Adrenal gland (tissue), 12 donors: Measurements from ENCODE around the gene RASSF4. TPM values are rescaled to one million over a fixed set of nuclear protein-coding genes. Genes with fewer than 3 reads are reported as not detected.

Experiments used
- DNase-seq, 7 donors: peaks; one replicate each; pipeline ENCODE4 v3.0.0-alpha.2; 2019 to 2020
- H3K27ac ChIP-seq, 5 donors: fragments of 200-600 bp; sonication (generic) in 4 of 5; 1 replicate in 3 of 5; 2 replicates in 2 of 5; pipeline versions ENCODE4 v1.5.1 to v1.8.0; 2016 to 2020; ENCODE audit warnings: mild to moderate bottlenecking in 1 of 5
- H3K27me3 ChIP-seq: fragments of 200-600 bp; 2 replicates; pipeline ENCODE4 v1.8.0; 2021
- H3K36me3 ChIP-seq, 2 donors: fragments of 200-600 bp; replicated peaks in 1 of 2; 1 replicate in 1 of 2; 2 replicates in 1 of 2; pipeline versions ENCODE4 v1.5.1 to v1.8.0; 2018 to 2022
- H3K4me1 ChIP-seq, 2 donors: fragments of 200-600 bp; replicated peaks in 1 of 2; 1 replicate in 1 of 2; 2 replicates in 1 of 2; pipeline versions ENCODE4 v1.5.1 to v1.8.0; 2018 to 2021
- H3K4me3 ChIP-seq, 4 donors: fragments of 200-600 bp; sonication (generic) in 3 of 4; one replicate each; pipeline ENCODE4 v1.5.1; 2016 to 2018
- H3K9me3 ChIP-seq, 3 donors: fragments of 200-600 bp; sonication (generic) in 1 of 3; replicated peaks in 1 of 3; 1 replicate in 2 of 3; 2 replicates in 1 of 3; pipeline versions ENCODE4 v1.5.1 to v1.8.0; 2016 to 2021
- CTCF ChIP-seq, 6 experiments: fragments of 450-650 bp in 4 of 6; fragments of 200-600 bp in 2 of 6; sonication (generic) in 1 of 6; IDR thresholded peaks; 1 replicate in 5 of 6; 2 replicates in 1 of 6; pipeline versions ENCODE4 v1.5.1 to v1.8.0; 2016 to 2021; ENCODE audit warnings: antibody characterized with exemption in 6 of 6, mild to moderate bottlenecking in 2 of 6, moderate library complexity in 1 of 6
- POLR2A ChIP-seq, 2 donors: fragments of 450-650 bp; IDR thresholded peaks; one replicate each; pipeline ENCODE4 v1.6.1; 2017; ENCODE audit warnings: antibody characterized with exemption in 2 of 2, mild to moderate bottlenecking in 2 of 2, moderate library complexity in 1 of 2
- WGBS, 4 donors: extraction: QIAGEN DNeasy Blood & Tissue Kit in 2 of 4; methylation state at CpG; one replicate each; pipeline versions ENCODE4 v1.1.5 to v1.1.7; 2013 to 2017; 5-methylcytosine and 5-hydroxymethylcytosine counted together
- intact Hi-C, 2 donors: fragments of 100-400 bp; cut with DNase I; formaldehyde crosslinking; loops; one replicate each; pipeline versions ENCODE4 v1.14.1 to v1.15.0; 2022 to 2023
- polyA plus RNA-seq, 3 donors: library from polyadenylated mRNA; stranded (reverse); fragments of 200-250 nt in 2 of 3; fragments of 350-450 nt in 1 of 3; fragmentation: Illumina TruSeq in 1 of 3; extraction: RNeasy Lipid Tissue Mini Kit (QIAGEN cat#74804) in 1 of 3; gene quantifications; one replicate each; pipeline ENCODE4 v1.2.3, GENCODE V29; 2013 to 2014
- total RNA-seq, 9 donors: library from RNA; depleted of rRNA in 4 of 9; stranded (reverse); fragments of >200 nt in 4 of 9; fragments of 120-200 nt in 1 of 9; fragmentation: NEBNext Ultra II Directional in 1 of 9; extraction: Animal tissue kit (Norgen Biotek cat#: 25700) in 1 of 9; gene quantifications; one replicate each; pipeline versions ENCODE4 v1.1.0 to v1.2.4, GENCODE V29; 2013 to 2023
- donor health status: healthy with polysubstance abuse.
- donor health status: Bipolar disorder and iron deficiency.
- donor health status: DM: yes; HTN: yes; CAD: no.
- donor health status: DM: no; HTN: no; CAD: no.
- donor health status: DM: no; HTN: no; CAD: no.
- donor health status: DM: yes; HTN: yes; CAD: no.

Gene RASSF4
- total and polyA plus RNA-seq, 12 donors, result 5.2 to 47.5 (median 25.0) TPM

GRCh38 chr10:44956717-44957706 is 2.6 kb upstream of the RASSF4 start:
- H3K4me3 ChIP-seq, result no peak overlapping the region
- peak overlapping the region in 1 of 5 donors; percentile 10 for H3K27ac ChIP-seq
- WGBS, 4 donors, result 93 to 97% (median 95%) methylated on average over 4 of the region's 4 CpGs

GRCh38 chr10:44958196-44958897 is 1.3 kb upstream of the RASSF4 start:
- H3K4me3 ChIP-seq, result peak overlapping the region in 2 of 4 donors; percentile 50 to 79
- DNase-seq, result peak in 5 of 7 donors; percentile 34 to 70 (median 63)
- no peak for TF ChIP-seq CTCF (IDR thresholded peaks at IDR 0.05)
- peak in 1 of 2 donors; percentile 40 for TF ChIP-seq POLR2A (IDR thresholded peaks at IDR 0.05)
- H3K27ac ChIP-seq, result peak overlapping the region in 4 of 5 donors; percentile 81 to 94 (median 92)
- H3K4me1 ChIP-seq, result peaks cover 20 to 26% of the 10 kb centered on the region in 2 donors
- intact Hi-C loops, result no loop called here
- peaks cover 0 to 5% of the 10 kb centered on the region in 2 donors for H3K36me3 ChIP-seq
- no peaks in the 10 kb centered on the region for H3K9me3 ChIP-seq
- no peaks in the 10 kb centered on the region for H3K27me3 ChIP-seq
- WGBS, 4 donors, result 27 to 41% (median 34%) methylated on average over 5 of the region's 5 CpGs

More at GRCh38 chr10:44956717-44957706, 2.6 kb upstream of the RASSF4 start:
- peaks cover 0 to 5% of the 10 kb centered on the region in 2 donors for H3K36me3 ChIP-seq
- intact Hi-C loops, result no loop called here
- H3K27me3 ChIP-seq, result no peaks in the 10 kb centered on the region
- H3K9me3 ChIP-seq, result no peaks in the 10 kb centered on the region
- TF ChIP-seq CTCF (IDR thresholded peaks at IDR 0.05), result no peak
- no peak for TF ChIP-seq POLR2A (IDR thresholded peaks at IDR 0.05)
- peak in 2 of 7 donors; percentile 4 to 35 for DNase-seq
- peaks cover 20 to 31% of the 10 kb centered on the region in 2 donors for H3K4me1 ChIP-seq

GRCh38 chr10:44958898-44959246 is 730 bp upstream of the RASSF4 start:
- H3K4me3 ChIP-seq, result peak overlapping the region; percentile 50 to 86 (median 79)
- peak overlapping the region; percentile 34 to 94 (median 90) for H3K27ac ChIP-seq
- peaks cover 0 to 5% of the 10 kb centered on the region in 2 donors for H3K36me3 ChIP-seq
- no peaks in the 10 kb centered on the region for H3K9me3 ChIP-seq
- no peak for TF ChIP-seq POLR2A (IDR thresholded peaks at IDR 0.05)
- intact Hi-C loops, result no loop called here
- 2 to 5% (median 5%) methylated on average over 5 to 6 of the region's 6 CpGs for WGBS, 4 donors
- DNase-seq, result peak in 1 of 7 donors; percentile 24
- no peaks in the 10 kb centered on the region for H3K27me3 ChIP-seq
- peaks cover 20 to 24% of the 10 kb centered on the region in 2 donors for H3K4me1 ChIP-seq

- Histone ChIP-seq H3K36me3 (peaks cover 0 to 5% of the 10 kb centered on the region in 2 donors), H3K27me3 (no peaks in the 10 kb centered on the region), H3K9me3 (no peaks in the 10 kb centered on the region), H3K4me3 (peak overlapping the region in 2 of 4 donors; percentile 50 to 79), H3K4me1 (peaks cover 20 to 36% of the 10 kb centered on the region in 2 donors), H3K27ac (peak overlapping the region in 4 of 5 donors; percentile 33 to 94 (median 68))
- TF ChIP-seq CTCF (IDR thresholded peaks at IDR 0.05) (no peak), POLR2A (IDR thresholded peaks at IDR 0.05) (no peak)
- WGBS, 4 donors, result 42 to 53% (median 51%) methylated on average over 7 to 8 of the region's 8 CpGs
- peak in 1 of 7 donors; percentile 19 for DNase-seq
- intact Hi-C loops, result no loop called here
Measured at GRCh38 chr10:44960088-44960460, 472 bp downstream of the RASSF4 start.
